Stimulated activated CD8-positive, alpha-beta memory T cell treated with anti-CD3 and anti-CD28 coated beads, Interleukin-4, amount 100 ng/mL, for 1 hour (primary cell): ENCODE data around the gene DPPA5.
A peak's percentile ranks its signal among the peaks of the same experiment; 100 is the strongest.
"Not testable (repeated sequence)": the region's sequence is repeated elsewhere in the genome, so short reads cannot be mapped to it uniquely, and the experiment has no call there.

Source experiments
- DNase-seq, 2 donors: peaks; one replicate each; pipeline ENCODE4 v3.0.0-alpha.2; 2020; ENCODE audit warnings: low read depth in 2 of 2, low spot score in 1 of 2

DPPA5 gene

GRCh38 chr6:73364549-73364948 is 10.5 kb upstream of the DPPA5 start:
- DNase-seq: no peak

DNA sequence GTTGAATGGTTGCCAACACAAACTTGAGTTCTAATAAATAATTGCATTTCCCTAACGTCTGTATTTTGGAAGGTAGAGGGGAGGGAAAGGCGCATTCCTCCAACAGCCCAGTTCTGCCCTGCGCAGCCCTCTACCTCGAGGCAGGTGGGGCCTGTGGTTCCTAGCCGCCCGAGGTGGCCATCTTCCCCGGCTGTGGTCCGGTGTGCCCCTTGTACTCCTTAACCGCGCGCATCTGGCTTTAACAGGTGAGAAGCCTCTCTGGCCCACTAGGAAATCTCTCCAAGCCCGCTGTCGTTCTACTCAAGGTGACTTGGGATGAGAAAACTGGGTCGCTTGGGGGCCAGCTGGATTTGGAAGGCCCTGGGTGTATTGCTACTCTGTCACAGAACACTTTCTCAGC is 10.0 kb upstream of the DPPA5 start:
- DNase-seq: no peak

DNA sequence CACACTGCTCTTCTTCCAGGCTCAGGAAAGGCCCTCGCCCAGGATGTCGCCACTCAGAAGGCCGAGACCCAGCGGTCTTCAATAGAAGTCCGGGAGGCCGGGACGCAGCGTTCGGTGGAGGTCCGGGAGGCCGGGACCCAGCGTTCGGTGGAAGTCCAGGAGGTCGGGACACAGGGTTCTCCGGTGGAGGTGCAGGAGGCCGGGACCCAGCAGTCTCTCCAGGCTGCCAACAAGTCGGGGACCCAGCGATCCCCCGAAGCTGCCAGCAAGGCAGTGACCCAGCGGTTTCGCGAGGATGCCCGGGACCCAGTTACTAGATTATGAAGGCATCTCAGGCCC is 9.4 kb upstream of the DPPA5 start:
- DNase-seq: no peak

- DNase-seq: no peak
Measured at GRCh38 chr6:73362869-73363536, 8.9 kb upstream of the DPPA5 start.

DNA sequence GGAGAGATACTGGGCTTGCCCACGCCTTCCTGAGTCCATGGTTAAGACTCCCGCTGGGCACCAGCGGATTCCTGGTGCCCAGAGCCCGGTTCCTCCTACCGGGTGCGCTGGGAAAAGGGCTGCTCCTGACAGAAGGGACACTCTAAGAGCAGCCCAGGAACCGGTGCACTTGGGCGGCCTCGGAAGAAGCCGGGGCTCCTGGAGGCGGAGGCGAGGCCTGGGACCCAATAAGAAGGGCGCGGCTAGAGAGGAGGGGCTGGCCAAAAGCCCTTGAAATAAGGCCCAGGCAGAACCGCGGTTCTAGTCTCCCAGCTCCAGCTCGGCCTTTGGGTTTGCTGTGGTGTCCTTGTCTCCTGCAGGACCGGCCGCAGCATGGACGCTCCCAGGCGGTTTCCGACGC is 8.3 kb upstream of the DPPA5 start, which contains the start of gene KHDC3L:
KHDC3L (plus strand) TSS at position 301 of the 400 bp plus-strand sequence; CDS start at position 373, 72 bp downstream.
- no peak for DNase-seq

- DNase-seq: no peak
Measured at GRCh38 chr6:73349311-73349710, 4.8 kb downstream of the DPPA5 start.

DNA sequence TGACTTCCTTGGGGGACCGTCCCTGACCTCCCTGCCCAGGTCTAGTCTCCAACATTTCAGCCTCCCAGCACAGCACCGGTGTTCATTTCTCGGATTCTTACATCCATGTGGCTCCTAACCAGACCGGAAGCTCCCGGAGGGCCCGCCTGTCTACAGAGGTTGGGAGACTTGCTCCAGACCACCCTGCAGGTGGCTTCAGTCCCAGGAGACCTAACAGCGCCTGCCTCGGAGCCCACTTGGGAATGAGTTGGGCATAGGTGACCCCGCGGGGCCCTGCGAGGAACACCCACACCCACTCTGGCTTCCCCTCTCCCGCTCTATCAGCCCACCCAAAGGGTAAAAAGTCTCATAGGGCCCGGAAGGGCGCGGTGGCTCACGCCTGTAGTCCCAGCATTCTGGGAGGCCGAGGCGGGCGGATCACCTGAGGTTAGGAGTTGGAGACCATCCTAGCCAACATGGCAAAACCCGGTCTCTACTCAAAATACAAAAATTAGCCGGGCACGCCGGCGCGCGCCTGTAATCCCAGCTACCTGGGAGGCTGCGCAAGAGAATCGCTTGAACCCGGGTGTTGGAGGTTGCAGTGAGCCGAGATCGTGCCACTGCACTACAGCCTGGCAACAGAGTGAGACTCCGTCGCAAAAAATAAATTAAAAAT is 5.4 kb downstream of the DPPA5 start:
- no peak for DNase-seq

DNA sequence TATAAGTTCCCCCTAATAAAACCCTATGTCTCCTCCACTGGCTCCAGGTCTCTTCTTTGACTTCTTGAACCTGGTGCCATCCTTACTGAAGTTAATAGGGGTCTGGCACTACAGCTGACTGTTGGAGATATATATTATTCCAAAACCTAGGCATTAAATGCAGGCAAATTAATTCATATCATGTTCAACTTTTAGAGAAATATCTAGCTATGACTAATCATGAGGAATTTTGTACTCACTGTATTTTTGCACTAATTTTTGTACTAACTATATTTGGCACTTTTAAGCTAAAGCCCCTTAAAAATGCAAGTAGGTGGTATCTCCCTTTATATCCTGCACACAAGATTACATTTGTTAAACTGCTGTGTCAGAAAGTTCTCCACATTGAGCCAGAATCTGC is 10.9 kb downstream of the DPPA5 start:
- DNase-seq: no peak

DNA sequence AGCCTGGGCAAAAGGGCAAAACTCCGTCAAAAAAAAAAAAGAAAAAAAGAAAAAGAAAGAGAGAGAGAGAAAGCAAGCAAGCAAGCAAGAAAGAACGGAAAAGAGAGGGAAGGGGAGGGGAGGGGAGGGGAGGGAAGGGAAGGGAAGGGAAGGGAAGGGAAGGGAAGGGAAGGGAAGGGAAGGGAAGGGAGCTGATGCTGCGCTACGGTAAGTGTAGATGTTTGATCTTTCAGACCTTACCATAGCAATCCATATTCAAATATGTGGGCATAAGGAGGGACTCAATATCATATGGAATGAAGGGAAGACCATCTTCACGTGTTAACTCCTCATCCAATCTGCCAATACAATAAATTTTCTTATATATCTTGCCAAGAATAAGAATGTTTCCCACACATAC is 11.9 kb downstream of the DPPA5 start:
- no peak for DNase-seq

- DNase-seq: no peak
Measured at GRCh38 chr6:73341335-73341734, 12.7 kb downstream of the DPPA5 start.

GRCh38 chr6:73340048-73340447 is 14.0 kb downstream of the DPPA5 start:
- DNase-seq: no peak

DNA sequence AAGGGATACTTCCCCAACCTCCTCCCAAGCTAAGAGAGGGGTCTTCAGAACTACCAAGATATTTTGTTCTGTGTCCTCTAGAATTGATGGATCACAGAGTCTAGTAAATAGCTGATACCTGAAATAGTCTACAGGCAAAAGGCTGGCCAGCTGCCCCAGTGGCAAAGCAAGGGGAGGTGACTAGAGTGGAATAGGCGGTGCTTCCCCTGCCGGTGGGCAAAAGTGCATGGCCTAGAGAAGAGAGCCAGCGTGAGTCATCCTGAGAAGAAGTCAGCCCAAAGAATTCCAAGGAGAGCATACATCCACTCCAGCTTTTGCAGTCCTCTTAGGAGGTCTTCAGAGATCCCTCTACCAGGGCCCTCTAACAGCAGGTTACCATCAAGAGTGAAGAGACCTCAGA is 14.7 kb downstream of the DPPA5 start:
- DNase-seq: no peak

GRCh38 chr6:73329201-73329600 is 24.9 kb downstream of the DPPA5 start:
- no peak for DNase-seq

DNA sequence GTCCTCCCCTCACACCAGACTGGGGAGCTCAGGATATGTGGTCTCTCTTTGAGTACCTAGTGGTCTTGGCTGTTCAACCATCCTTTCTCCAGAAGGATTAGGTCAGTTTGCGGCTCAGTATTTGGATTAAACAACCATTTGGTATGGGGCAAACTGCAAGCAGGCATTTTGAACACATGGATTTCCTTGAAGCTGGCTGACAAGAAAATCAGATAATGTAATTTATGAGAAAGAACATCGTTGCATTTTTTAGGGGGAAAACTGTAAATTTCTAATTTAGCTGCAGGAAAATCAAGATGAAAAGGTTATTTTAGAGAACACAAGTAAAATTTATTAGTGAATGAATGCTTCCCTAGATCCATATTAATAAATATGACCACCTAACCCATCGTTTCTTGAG is 25.3 kb downstream of the DPPA5 start:
- no peak for DNase-seq

DNA sequence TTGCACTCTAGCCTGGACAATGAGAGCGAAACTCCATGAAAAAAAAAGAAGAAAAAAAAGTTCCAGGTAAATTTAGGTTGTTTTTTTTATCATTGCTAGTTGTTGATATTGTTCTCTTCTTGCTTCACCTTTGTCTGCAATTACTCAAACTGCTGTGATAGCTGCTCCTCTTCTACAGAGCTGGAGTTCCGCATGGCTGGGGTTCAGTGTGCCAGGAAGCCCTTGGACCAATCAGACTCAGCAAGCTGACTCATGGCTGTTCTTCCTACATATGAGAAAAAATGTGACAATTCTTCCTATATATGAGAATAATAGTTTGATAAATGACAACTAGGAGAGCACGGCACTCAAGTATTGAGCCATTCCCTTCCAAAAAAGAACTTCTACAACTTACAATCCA is 28.4 kb downstream of the DPPA5 start:
- DNase-seq: no peak

DNA sequence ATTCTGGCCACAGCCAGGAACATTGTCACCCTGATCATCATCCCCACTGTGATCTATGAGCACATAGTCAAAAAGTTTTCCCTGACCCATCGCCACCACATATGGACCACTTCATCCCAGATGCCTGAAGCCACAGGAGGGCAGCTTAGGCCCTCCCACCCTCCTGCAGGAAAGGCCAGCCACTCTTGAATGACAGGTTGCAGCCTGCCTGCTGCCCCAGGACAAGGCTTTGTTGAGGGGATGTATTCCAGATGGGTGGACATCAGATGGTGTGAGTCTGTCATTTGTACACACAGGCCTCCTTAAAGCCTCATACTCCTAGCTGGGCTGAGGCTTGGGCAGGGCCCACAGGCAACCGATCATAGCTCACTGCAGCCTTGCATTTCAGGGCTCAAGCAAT is 30.8 kb downstream of the DPPA5 start:
- DNase-seq: no peak

DNA sequence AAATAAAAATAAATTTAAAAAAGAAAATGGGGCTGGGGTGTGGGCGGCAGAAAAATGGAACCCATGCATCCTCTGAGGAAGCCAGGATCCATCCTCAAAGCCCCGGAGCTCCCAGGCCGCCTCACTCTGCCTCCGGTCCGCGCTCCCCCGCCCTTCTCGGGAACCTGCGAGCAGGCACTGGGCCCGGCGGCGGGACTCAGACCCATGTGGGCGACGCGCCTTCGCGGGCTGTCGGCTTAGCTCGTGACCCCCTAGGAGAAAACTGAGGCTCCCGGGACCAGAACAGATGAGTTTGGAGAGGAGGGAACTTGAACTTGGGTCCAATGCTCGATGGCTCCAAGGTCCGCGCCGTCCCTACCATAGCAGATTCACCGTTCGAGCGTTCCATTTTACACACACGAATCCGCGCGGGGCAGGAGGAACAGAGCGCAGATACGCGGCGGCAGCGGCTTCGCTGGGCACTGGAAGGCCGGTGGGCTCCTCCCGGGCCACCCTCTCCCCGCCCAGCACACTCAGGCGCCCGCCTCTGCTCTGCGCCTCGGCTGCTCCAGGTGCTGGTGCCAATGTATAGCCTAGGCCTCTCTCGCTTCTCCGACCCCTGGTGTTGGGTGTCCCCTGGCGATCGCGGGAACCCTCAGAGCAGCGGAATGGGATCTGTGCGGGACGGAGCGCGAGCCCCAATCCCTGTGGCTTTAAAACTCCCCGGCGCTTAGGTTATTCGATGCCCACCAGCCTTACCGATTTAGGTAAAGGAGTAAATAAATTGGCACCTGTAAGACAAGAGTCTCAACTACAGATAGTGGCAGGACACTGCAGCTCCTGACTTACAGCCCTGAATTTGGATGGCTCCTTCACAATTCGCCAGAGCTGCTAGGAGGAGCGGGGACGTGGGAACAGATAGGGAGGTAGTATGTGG is 39.2 kb downstream of the DPPA5 start:
- no peak for DNase-seq

GRCh38 chr6:73310503-73310845 is 43.6 kb downstream of the DPPA5 start:
- DNase-seq: not testable (repeated sequence)

DNA sequence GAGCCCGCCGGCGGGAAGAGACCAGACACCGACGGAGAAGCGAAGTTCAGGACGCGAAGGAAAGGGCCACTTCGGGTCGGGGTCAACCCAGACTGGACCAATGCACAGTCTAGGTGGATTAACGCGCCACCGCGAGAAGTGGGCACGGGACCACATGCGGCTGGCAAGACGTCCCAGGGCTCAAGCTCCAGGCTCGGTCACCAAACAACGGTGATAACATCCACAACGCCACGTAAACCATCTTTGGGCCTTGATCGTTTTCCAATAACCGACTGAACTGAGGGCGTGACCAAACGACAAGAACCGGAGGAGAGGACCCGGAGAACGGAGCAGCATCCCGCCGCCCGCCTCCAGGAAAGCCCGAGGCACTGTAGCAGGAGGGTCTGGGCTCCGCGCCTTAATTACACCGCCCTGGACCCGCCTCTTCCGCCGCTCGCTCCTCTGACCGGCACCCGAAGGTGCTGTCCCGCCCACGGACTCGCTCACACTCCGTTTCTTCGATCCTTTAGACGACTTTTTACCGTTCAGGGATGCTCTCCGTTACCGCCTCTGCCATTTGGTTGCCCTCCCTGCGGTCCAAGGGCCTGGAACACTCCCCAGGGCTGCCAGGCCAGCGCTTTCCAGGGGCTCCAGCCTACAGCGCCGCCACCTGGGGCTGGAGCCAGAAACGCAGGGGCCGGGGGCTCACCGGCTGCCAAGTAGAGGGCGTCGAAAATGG is 44.1 kb downstream of the DPPA5 start:
- peak; percentile 17 for DNase-seq

GRCh38 chr6:73309535-73309784 is 44.6 kb downstream of the DPPA5 start:
- DNase-seq: no peak

DNA sequence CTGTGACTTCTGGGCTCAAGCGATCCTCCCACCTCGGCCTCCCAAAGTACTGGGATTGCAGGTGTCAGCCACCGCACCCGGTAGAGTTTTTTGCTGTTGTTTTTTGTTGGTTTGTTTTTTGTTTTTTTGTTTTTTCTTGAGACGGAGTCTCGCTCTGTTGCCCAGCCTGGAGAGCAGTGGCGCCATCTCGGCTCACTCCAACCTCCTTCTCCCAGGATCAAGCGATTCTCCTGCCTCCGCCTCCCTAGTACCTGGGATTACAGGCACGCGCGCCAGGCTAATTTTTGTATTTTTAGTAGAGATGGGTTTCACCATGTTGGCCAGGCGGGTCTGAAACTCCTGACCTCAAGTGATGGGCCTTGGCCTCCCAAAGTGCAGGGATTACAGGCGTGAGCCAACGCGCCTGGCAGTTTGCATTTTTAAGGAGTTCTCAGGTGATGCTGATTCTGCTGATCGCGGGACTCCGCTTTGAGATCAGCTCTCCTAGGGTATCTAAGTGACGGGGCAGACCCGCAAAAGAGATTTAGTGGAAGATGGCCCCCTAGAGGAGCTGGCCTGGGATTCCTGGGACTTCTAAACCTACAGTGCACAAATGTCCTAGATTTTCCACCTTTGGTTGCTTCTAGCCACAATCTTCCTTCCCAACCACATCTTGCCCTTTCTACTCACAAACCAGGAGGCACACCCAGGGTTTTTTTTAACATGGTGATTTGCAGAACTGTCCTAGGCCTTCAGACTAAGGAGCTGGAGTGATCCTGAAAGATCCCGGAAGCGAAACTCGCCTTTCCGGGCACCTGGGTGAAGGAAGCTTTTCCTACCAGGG is 45.2 kb downstream of the DPPA5 start:
- no peak for DNase-seq
